HG02759 (cell line): ENCODE results near the gene GALNT1.
"Not testable (repeated sequence)": the region's sequence is repeated elsewhere in the genome, so short reads cannot be mapped to it uniquely, and the experiment has no call there.

ENCODE experiments used
- ATAC-seq: cut with Tn5 transposase; IDR thresholded peaks from one replicate; pipeline ENCODE4 v1.9.1; 2021; ENCODE audit warnings: mild to moderate bottlenecking, moderate library complexity; ENCODE audit not compliant: unreplicated experiment

The GALNT1 gene

GRCh38 chr18:35581546-35581897, at the start of gene GALNT1:
GALNT1 (plus strand) TSS chr18:35581740; CDS start chr18:35654663, 72,923 bp downstream.
- ATAC-seq, result peak; percentile 22

GRCh38 chr18:35533916-35534405, 47.6 kb upstream of the GALNT1 start:
- ATAC-seq, result no peak

DNA sequence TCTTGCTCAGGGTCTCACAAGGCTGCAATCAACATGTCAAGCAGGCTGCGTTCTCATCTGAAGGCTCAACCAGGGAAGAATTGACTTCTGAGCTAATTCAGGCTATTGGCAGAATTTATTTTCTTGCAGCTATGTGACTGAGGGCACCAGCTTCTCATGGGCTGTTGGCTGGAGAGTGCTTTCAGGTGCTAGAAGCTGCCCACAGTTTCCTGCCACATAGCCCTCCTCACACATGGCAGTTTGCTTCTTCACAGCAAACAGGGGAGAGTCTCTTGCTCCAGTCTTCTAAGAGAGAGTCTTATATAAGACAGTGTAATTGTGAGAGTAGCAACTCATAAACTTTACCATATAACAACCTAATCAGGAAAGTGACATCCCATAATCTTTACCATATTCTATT, 46.2 kb upstream of the GALNT1 start:
- ATAC-seq, result no peak

DNA sequence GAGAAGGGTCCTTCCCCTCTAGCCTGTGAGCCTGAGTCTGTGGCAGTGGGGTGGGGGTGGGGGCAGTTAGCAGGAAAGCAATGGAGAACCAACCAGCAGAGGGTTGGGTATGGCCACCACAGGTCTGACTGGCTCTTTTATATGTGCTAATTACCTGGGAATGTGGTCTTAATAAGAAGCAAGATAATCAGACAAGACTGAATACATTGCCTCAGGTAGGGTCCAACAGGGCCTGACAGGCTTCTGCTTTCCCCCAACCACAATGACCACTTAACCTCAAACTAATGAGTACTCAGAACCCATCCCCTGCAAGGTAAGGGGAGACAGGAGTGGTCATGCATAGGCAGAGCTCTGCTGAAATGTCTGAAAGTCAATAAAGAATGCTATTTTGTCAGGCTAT, 39.2 kb upstream of the GALNT1 start:
- ATAC-seq, result no peak

DNA sequence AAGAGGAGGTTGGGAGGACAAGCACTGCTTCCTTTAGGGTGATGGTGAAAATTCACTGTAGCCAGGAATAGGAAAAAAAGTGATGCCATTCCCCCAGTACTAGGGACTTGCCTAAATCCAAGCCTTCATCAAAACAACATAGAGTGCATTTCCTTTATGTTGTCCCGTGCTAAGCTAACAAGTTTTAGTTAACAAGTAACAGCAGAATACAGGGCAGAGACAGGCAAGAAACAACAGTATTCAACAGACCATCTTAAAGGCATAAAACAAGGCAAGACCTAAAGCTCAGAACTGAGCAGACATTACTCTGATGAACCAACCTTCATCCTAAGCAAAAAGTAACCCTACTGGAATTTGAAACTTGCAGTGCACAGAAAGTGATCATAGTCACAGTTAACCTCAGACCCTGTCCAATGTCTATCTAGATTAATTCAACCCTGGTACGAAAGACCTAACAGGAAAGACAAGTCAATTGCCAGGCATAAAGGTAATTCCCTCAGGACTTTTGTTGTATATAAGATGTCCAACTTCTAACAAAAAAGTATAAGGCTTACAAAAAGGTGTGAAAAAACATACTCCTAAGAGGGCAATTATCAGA, 34.4 kb upstream of the GALNT1 start:
- ATAC-seq, result no peak

DNA sequence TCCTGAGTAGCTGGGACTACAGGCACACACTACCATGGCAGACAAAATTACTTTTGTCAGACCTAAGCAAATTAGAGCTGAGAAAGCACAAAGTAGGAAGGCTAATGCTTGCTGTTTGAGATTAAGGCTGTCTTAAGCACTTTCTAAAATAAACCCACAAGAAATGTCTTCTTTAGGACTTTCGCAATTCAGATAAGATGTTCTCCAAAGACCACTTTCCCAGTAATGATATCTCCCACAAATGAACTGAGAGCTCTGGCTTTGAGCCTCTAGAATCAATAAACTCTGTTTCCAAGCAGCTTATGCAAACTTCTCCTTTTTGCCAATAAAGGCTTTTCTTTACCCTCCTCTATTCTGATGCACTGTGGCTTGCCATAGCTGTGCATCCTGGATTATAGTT, 32.0 kb upstream of the GALNT1 start:
- no peak for ATAC-seq

DNA sequence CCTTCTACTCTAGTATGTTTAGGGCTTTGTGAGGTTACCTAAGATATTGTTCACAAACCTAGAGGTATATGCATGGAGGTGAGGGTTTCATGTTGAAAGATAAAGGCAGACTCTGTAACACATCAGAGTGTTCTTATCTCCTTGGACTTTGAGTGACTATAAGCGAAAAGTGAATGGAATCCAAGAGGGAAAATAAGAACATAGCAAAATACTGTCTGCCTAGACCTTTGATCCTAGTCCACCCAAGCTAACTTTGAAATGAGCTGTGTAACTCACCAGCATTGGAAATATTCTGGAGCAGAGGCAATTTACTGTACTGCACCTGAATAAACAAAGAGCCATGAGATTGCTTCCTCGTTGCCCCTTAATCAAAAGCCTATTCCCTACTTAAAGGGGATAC, 28.2 kb upstream of the GALNT1 start:
- ATAC-seq, result no peak

- not testable (repeated sequence) for ATAC-seq
Observed at GRCh38 chr18:35555538-35555937, 26.0 kb upstream of the GALNT1 start.

DNA sequence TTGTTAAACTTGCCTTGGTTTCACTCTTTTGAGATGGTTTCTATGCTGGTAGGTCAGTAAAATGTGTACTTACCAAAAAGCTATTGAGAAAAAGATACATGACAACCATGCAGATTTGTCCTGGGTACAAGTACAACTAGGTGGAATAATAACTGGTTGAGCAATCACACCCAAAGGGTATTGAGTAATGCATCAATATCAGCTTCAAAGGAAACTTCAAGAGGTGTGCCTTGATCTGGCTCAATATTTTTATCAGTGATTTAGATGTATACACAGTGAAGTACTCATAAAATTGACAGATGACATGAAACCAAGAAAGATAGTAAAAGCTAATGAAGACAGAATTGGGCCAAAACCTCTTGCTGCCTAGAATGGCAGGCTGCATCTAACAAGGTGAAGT, 21.7 kb upstream of the GALNT1 start:
- ATAC-seq, result no peak

GRCh38 chr18:35564795-35565453, 16.6 kb upstream of the GALNT1 start:
- ATAC-seq, result peak; percentile 88

GRCh38 chr18:35566019-35566418, 15.5 kb upstream of the GALNT1 start:
- ATAC-seq, result no peak

GRCh38 chr18:35570182-35570581, 11.4 kb upstream of the GALNT1 start:
- ATAC-seq, result no peak

DNA sequence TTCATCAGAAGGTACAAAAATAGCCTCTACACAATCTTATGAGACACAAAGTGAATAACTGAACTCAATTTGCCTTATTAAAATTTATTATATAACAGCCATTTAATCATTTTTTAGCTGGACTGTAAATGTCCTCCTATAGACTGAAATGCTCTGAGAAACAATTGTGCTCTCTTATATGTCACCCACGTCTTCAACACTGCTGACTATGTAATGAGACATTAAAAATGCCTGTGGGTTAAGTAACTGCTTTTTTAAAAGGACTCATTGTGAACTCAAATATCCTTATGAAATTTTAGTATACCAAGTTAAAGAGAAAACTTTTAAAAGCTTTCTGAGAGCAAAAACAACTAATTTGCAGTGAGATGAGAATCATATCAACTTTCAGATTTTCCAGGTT, 10.4 kb upstream of the GALNT1 start:
- no peak for ATAC-seq

DNA sequence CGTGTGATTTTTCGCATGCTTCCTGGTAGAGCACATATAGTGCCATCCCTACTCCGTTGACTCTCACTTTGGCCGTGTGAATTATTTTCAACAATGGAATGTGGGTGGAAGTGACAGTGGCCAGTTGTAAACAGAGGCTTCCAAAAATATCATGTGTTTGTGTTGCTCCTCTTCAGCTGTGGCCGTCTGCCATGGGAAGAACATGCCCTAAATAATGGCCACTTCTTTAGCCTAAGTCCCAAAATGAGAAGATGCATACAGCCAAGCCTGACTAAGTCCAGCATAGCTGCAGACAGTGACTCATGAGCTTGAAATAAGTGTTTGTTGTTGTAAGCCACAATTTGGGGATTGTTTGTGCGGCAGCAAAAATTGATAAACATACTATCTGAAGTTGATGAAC, 8.9 kb upstream of the GALNT1 start:
- no peak for ATAC-seq

DNA sequence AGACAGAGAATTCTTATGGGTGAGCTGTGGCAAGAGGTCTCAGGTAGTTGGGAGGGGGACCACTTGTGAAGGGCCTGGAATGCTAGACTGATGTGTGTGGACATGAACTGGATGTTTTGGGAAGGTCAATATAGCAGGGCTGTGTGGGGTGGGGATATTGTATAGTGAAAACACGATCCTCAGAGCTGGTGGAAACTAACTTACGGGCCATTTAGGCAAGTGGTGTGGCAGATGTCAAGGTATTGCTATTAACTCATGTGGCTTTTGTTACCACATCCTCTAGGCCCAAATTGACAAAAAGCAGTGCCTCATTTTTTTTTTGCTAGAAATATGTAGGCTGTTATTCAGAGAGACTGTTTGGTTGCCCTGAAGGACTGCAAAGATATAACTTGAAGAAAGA, 8.0 kb upstream of the GALNT1 start:
- ATAC-seq, result no peak

DNA sequence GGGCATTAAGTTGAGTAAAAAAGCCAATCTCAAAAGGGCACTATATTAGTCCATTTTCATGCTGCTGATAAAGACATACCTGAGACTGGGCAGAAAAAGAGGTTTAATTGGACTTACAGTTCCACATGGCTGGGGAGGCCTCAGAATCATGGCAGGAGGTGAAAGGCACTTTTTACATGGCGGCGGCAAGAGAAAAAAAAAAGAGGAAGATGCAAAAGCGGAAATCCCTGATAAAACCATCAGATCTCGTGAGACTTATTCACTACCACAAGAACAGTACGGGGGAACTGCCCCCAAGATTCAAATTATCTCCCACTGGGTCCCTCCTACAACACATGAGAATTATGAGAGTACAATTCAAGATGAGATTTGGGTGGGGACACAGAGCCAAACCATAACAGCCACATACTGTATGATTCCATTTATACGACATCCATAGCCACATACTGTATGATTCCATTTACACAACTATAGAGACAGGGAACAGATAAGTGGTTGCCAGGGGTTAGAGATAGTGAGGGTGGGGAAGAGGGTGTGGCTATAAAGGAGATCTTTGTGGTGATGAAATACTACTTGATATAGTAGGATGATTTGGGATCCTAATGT, 5.2 kb upstream of the GALNT1 start:
- not testable (repeated sequence) for ATAC-seq

GRCh38 chr18:35577045-35577848, 4.3 kb upstream of the GALNT1 start:
- peak; percentile 55 for ATAC-seq

DNA sequence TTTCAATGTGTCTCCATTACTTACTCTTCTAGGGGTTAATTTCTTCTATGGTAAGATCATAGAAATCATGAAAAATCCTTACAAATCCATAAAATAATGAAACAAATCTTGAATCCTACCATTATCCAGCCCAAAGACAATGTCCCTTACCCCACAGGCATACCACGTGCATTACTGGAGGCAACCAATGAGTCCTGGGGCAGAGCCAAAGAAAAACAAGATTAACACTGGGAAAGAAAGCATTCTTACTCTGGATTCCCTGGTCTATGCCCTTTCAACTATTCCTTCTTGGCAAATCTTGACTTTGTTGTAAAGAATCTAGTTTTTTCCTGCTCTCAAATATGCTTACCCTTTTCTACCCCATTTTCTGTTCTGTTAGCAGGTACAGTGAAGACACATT, 3.1 kb upstream of the GALNT1 start:
- ATAC-seq, result no peak

- no peak for ATAC-seq
Observed at GRCh38 chr18:35578936-35579335, 2.6 kb upstream of the GALNT1 start.

DNA sequence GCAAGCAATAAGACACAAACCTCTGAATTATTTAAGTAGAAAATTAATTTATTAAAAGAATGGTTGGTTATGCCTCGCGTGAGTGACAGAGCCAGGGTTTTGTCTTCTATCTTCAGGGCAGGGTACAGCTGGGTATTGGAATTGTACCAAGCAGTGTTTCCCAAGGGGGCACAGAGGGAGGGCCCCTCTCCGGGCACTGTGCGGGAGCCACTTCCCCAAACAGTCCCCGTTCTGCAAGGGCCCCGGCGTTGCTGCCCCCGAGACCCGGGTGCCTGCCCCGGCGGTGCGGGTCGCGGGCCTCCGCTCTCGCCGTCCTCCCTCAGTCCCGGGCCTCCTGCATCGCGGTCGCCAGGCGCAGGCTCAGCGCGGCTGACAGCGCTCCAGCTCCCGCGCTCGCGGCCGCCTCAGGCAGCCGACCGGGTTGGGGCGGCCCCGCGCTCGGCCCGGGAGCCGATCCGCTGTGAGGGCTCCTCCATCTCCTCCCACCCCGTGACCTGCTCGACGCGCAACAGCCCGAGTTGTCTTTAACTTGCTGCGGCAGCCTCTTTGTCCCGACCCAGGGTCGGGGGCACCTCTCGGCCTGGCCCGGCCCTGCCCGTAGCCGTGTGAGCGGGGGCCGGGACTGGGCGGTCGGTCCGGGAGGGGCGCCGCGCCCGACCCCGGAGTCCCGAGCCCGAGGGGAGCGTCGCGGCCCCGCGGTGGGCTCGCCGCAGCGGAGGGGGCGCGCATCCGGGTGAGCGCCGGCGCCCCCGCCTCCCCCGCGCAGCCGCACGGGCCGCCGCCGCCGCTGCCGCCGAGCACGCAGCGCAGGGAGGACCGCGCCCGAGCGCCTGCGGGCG, 620 bp upstream of the GALNT1 start:
- peak; percentile 41 for ATAC-seq
